Endothelial cell of umbilical vein (primary cell): ENCODE data around the gene KCNK10. TPM values are rescaled to one million over a fixed set of nuclear protein-coding genes. Genes with fewer than 3 reads are reported as not detected.

Experiments
- BruUV-seq: library from RNA; stranded (reverse); fragments of 400-500 nt; replicated peaks from 2 replicates; lab custom pipeline; 2021; lab: Mats Ljungman, UMichigan
- CTCF ChIA-PET: fragments of 300-600, 350-600 bp; sonication (Branson Sonifier 250); formaldehyde crosslinking; loops from one replicate; lab custom pipeline; 2021; ENCODE audit warnings: antibody characterized with exemption, inconsistent platforms; lab: Charles Lee
- POLR2A ChIA-PET: fragments of 300-600, 350-600 bp; sonication (Branson Sonifier 250); formaldehyde crosslinking; loops from one replicate; lab custom pipeline; 2021; ENCODE audit warnings: antibody characterized with exemption, inconsistent platforms; lab: Charles Lee
- DNase-seq: peaks from one replicate; pipeline ENCODE4 v3.0.0-alpha.2; 2011; ENCODE audit warnings: low read depth, low spot score
- FAIRE-seq: peaks from 2 replicates; lab custom pipeline; 2011; peaks lifted over from hg19 to GRCh38; lab: Jason Lieb, UNC
- H2AFZ ChIP-seq: 2 replicates; pipeline ENCODE4 v1.6.0; 2012; ENCODE audit warnings: low read depth, low read length, control low read depth, inconsistent platforms
- H3K27ac ChIP-seq: 2 replicates; pipeline ENCODE4 v1.5.1; 2011; ENCODE audit warnings: low read depth, mild to moderate bottlenecking, control low read depth, low read length, moderate library complexity; ENCODE audit not compliant: insufficient read depth
- H3K27me3 ChIP-seq, 2 experiments: 2 replicates each; pipeline versions ENCODE4 v1.6.0 to v1.6.1; 2011; ENCODE audit warnings: low read length in 2 of 2, mixed read lengths in 1 of 2; ENCODE audit not compliant: control insufficient read depth in 2 of 2, insufficient read depth in 2 of 2
- H3K36me3 ChIP-seq, 2 experiments: 2 replicates in 1 of 2; 3 replicates in 1 of 2; pipeline ENCODE4 v1.5.1; 2011; ENCODE audit warnings: low read length in 2 of 2, mild to moderate bottlenecking in 1 of 2, moderate library complexity in 1 of 2; ENCODE audit not compliant: control insufficient read depth in 2 of 2, insufficient read depth in 2 of 2; ENCODE audit errors: extremely low read depth in 1 of 2
- H3K4me1 ChIP-seq: 3 replicates; pipeline ENCODE4 v1.5.1; 2011; ENCODE audit warnings: mild to moderate bottlenecking, low read length; ENCODE audit not compliant: control insufficient read depth, insufficient read depth; ENCODE audit errors: extremely low read depth
- H3K4me2 ChIP-seq: 2 replicates; pipeline ENCODE4 v1.6.1; 2011; ENCODE audit warnings: low read length, control low read depth, mixed read lengths; ENCODE audit not compliant: insufficient read depth
- H3K4me3 ChIP-seq, 3 experiments: fragments of 200-600 bp in 1 of 3; sonication (generic), shearing (Covaris generic) in 1 of 3; replicated peaks in 1 of 3; 2 replicates each; pipeline ENCODE4 v1.5.1; 2011 to 2016; ENCODE audit warnings: control low read depth in 3 of 3, low read length in 3 of 3, mild to moderate bottlenecking in 2 of 3, inconsistent platforms in 1 of 3, low read depth in 1 of 3, moderate library complexity in 1 of 3; ENCODE audit not compliant: insufficient read depth in 1 of 3
- H3K79me2 ChIP-seq: 2 replicates; pipeline ENCODE4 v1.6.0; 2012; ENCODE audit warnings: low read length, inconsistent platforms; ENCODE audit not compliant: control insufficient read depth, insufficient read depth
- H3K9ac ChIP-seq: replicated peaks from 2 replicates; pipeline ENCODE3; 2011; ENCODE audit warnings: low read length, control low read depth; ENCODE audit not compliant: insufficient read depth; ENCODE audit errors: extremely low read depth
- H3K9me1 ChIP-seq: replicated peaks from 3 replicates; pipeline ENCODE4 v1.6.0; 2011; ENCODE audit warnings: mild to moderate bottlenecking, low read length; ENCODE audit not compliant: control insufficient read depth, insufficient read depth; ENCODE audit errors: extremely low read depth
- H3K9me3 ChIP-seq: replicated peaks from 2 replicates; pipeline ENCODE4 v1.5.1; 2012; ENCODE audit warnings: low read length, inconsistent platforms; ENCODE audit not compliant: control insufficient read depth, insufficient read depth
- H4K20me1 ChIP-seq: replicated peaks from 2 replicates; pipeline ENCODE3; 2011; ENCODE audit warnings: mild to moderate bottlenecking, low read length; ENCODE audit not compliant: control insufficient read depth, insufficient read depth; ENCODE audit errors: extremely low read depth
- EZH2 ChIP-seq: IDR thresholded peaks from 2 replicates; pipeline ENCODE4 v1.6.1; 2012; ENCODE audit warnings: borderline replicate concordance, low read depth, mild to moderate bottlenecking, moderate library complexity, low read length, inconsistent platforms; ENCODE audit not compliant: severe bottlenecking
- FOS ChIP-seq: IDR thresholded peaks from 2 replicates; pipeline ENCODE4 v1.6.1; 2011; ENCODE audit warnings: mild to moderate bottlenecking, low read length, moderate library complexity, borderline replicate concordance; ENCODE audit not compliant: insufficient read depth
- GATA2 ChIP-seq: IDR thresholded peaks from 2 replicates; pipeline ENCODE4 v1.7.0; 2011; ENCODE audit warnings: low read depth, mild to moderate bottlenecking, moderate library complexity, mixed read lengths, low read length; ENCODE audit not compliant: insufficient read length, insufficient read depth
- JUN ChIP-seq: IDR thresholded peaks from 2 replicates; pipeline ENCODE4 v1.6.1; 2011; ENCODE audit warnings: borderline replicate concordance, low read depth; ENCODE audit not compliant: insufficient read length, insufficient read depth
- MAX ChIP-seq: IDR thresholded peaks from 2 replicates; pipeline ENCODE4 v1.6.1; 2011; ENCODE audit not compliant: insufficient read depth, insufficient read length
- MYC ChIP-seq: IDR thresholded peaks from one replicate; pipeline ENCODE4 v1.6.1; 2011; ENCODE audit warnings: mild to moderate bottlenecking, low read depth, low read length
- POLR2AphosphoS5 ChIP-seq: IDR thresholded peaks from 2 replicates; pipeline ENCODE4 v1.6.1; 2012; ENCODE audit warnings: low read depth, mild to moderate bottlenecking, control low read depth, low read length, moderate library complexity; ENCODE audit not compliant: insufficient read depth
- dilution Hi-C: fragments of 300-500 bp; cut with MboI; formaldehyde crosslinking; loops from one replicate; pipeline ENCODE4 v1.15.0; 2019; ENCODE audit warnings: low sequenced_read_pairs; ENCODE audit not compliant: extremely low pct_ligation_motif_present
- intact Hi-C: fragments of 100-400 bp; cut with micrococcal nuclease; formaldehyde crosslinking; loops from one replicate; pipeline ENCODE4 v1.10.0; 2022
- polyA plus RNA-seq, 4 experiments: library from polyadenylated mRNA; depleted of rRNA in 3 of 4; stranded (reverse) in 3 of 4; unstranded in 1 of 4; fragments of >200 nt; gene quantifications; 2 replicates each; pipeline versions ENCODE4 v1.2.1 to v1.2.3, GENCODE V29; 2011 to 2012; ENCODE audit warnings: missing spikeins in 1 of 4
- total RNA-seq: library from RNA; stranded (reverse); gene quantifications from 2 replicates; pipeline ENCODE4 v1.2.3, GENCODE V29; 2021
- TF ChIP-seq, protein P1 (sequence below), 2 donors: IDR thresholded peaks; 1 replicate in 1 of 2; 2 replicates in 1 of 2; pipeline ENCODE4 v1.5.1; 2011; ENCODE audit warnings: low read length in 2 of 2, mild to moderate bottlenecking in 2 of 2, moderate library complexity in 2 of 2, control low read depth in 1 of 2, inconsistent platforms in 1 of 2, low read depth in 1 of 2; ENCODE audit not compliant: insufficient read depth in 1 of 2; ENCODE audit errors: extremely low read depth in 1 of 2

Gene KCNK10
- total and polyA plus RNA-seq, 2 donors (not counting 3 experiments of a cell fraction or from before 2014, with no cell fraction given): not detected

GRCh38 chr14:88251650-88252049 is 71.4 kb downstream of the KCNK10 start:
- ChIA-PET CTCF (interaction anchor here (1.5 kb wide), 1 partner anchor 9 kb away, joined by 4 read pairs; no protein-coding TSS in a partner anchor), POLR2A (no interaction called here)
- Histone ChIP-seq H3K27me3 (no peaks in the 10 kb centered on the region), H3K4me2 (no peak overlapping the region), H3K27ac (no peak overlapping the region), H3K79me2 (no peaks in the 10 kb centered on the region), H2AFZ (no peak overlapping the region), H4K20me1 (no peaks in the 10 kb centered on the region), H3K9me1 (no peaks in the 10 kb centered on the region), H3K9ac (no peak overlapping the region), H3K9me3 (no peaks in the 10 kb centered on the region), H3K4me3 (no peak overlapping the region), H3K36me3 (no peaks in the 10 kb centered on the region), H3K4me1 (no peaks in the 10 kb centered on the region)
- intact Hi-C loops: no loop called here
- FAIRE-seq (no peak), DNase-seq (no peak)
- BruUV-seq: no TSS peak
- dilution Hi-C loops: no loop called here
- TF ChIP-seq, protein P1, sequence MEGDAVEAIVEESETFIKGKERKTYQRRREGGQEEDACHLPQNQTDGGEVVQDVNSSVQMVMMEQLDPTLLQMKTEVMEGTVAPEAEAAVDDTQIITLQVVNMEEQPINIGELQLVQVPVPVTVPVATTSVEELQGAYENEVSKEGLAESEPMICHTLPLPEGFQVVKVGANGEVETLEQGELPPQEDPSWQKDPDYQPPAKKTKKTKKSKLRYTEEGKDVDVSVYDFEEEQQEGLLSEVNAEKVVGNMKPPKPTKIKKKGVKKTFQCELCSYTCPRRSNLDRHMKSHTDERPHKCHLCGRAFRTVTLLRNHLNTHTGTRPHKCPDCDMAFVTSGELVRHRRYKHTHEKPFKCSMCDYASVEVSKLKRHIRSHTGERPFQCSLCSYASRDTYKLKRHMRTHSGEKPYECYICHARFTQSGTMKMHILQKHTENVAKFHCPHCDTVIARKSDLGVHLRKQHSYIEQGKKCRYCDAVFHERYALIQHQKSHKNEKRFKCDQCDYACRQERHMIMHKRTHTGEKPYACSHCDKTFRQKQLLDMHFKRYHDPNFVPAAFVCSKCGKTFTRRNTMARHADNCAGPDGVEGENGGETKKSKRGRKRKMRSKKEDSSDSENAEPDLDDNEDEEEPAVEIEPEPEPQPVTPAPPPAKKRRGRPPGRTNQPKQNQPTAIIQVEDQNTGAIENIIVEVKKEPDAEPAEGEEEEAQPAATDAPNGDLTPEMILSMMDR (IDR thresholded peaks at IDR 0.05; ENCODE audit: extremely low read depth in 1 of 2, insufficient read depth in 1 of 2, low read depth in 1 of 2, low read length in 2 of 2): no peak
- TF ChIP-seq JUN: no peak
- TF ChIP-seq GATA2: no peak
- TF ChIP-seq MYC: no peak
- no peak for TF ChIP-seq EZH2
- TF ChIP-seq FOS: no peak
- TF ChIP-seq MAX: no peak
- TF ChIP-seq POLR2AphosphoS5: no peak
